ENCODE results near the gene EIF3K. TPM values are rescaled to one million over a fixed set of nuclear protein-coding genes. Genes with fewer than 3 reads are reported as not detected.

EIF3K gene
- total and polyA plus RNA-seq, 2 of the 13 experiments (the other 11 are each of a cell fraction or from before 2014, with no cell fraction given) = 179 to 258 TPM

DNA sequence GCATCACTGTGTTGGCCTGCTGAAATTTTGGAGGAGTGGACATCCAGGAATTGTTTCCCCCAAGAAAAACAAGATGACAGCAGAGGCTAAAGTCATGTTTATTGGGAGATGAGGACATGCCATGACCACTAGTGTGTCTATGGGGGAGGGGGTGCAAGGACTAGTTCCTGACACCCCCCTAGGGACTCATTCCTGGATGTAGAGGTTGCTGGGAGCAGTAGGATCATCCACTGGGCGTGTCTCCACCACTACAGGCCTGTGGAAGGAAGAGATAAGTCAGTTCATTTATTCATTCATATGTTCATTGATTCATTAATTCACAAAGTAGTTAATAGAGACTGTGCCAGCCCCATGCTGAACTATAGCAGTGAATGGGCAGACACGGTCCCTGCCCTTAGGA, 31.4 kb upstream of the EIF3K start:
- no TSS peak for BruUV-seq (replicated peaks)
- Histone ChIP-seq H3K4me2 (ENCODE audit: low read depth, low read length) (no peak overlapping the region), H3K36me3 (replicated peaks in 1 of 2; ENCODE audit: control insufficient read depth in 1 of 2, insufficient read depth in 2 of 2, low read length in 2 of 2) (no peaks in the 10 kb centered on the region), H3K4me1 (ENCODE audit: insufficient read depth, low read length) (no peaks in the 10 kb centered on the region), H3K27me3 (ENCODE audit: control insufficient read depth in 1 of 2, insufficient read depth in 2 of 2, low read length in 2 of 2) (no peaks in the 10 kb centered on the region; a peak in 2 of 5 replicates), H2AFZ (ENCODE audit: low read length) (no peak overlapping the region), H3K79me2 (ENCODE audit: insufficient read depth, low read length) (no peaks in the 10 kb centered on the region), H3K4me3 (replicated peaks in 1 of 3; ENCODE audit: insufficient read depth in 1 of 3, low read depth in 2 of 3, low read length in 3 of 3) (no peak overlapping the region), H4K20me1 (ENCODE audit: insufficient read depth, low read length) (no peaks in the 10 kb centered on the region), H3K27ac (ENCODE audit: extremely low read length, insufficient read depth, low read length) (no peak overlapping the region), H3K9ac (ENCODE audit: insufficient read depth, low read depth, low read length) (no peak overlapping the region), H3K9me3 (ENCODE audit: low read length) (no peaks in the 10 kb centered on the region)
- CTCF ChIA-PET (ENCODE audit: low intra/inter-chr PET ratio, low total read pairs) = no interaction called here
- WGBS (ENCODE audit: low lambda C conversion rate) = 0% methylated on average over 2 of the region's 2 CpGs
- POLR2A ChIA-PET = interaction anchor here (0.6 kb wide), 1 partner anchor 31 kb away, joined by 3 read pairs; the partner anchor contains the start of gene EIF3K
- TF ChIP-seq, protein P1, sequence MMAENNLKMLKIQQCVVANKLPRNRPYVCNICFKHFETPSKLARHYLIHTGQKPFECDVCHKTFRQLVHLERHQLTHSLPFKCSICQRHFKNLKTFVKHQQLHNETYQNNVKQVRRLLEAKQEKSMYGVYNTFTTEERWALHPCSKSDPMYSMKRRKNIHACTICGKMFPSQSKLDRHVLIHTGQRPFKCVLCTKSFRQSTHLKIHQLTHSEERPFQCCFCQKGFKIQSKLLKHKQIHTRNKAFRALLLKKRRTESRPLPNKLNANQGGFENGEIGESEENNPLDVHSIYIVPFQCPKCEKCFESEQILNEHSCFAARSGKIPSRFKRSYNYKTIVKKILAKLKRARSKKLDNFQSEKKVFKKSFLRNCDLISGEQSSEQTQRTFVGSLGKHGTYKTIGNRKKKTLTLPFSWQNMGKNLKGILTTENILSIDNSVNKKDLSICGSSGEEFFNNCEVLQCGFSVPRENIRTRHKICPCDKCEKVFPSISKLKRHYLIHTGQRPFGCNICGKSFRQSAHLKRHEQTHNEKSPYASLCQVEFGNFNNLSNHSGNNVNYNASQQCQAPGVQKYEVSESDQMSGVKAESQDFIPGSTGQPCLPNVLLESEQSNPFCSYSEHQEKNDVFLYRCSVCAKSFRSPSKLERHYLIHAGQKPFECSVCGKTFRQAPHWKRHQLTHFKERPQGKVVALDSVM (CRISPR knock-in tag; IDR thresholded peaks at IDR 0.05) = no peak
- TF ChIP-seq ZNF747 (CRISPR knock-in tag; IDR thresholded peaks at IDR 0.05; ENCODE audit: borderline replicate concordance) (no peak), ZNF75D (CRISPR knock-in tag; IDR thresholded peaks at IDR 0.05; ENCODE audit: borderline replicate concordance) (no peak), ZNF253 (CRISPR knock-in tag; IDR thresholded peaks at IDR 0.05; ENCODE audit: borderline replicate concordance) (no peak), ZNF776 (CRISPR knock-in tag; IDR thresholded peaks at IDR 0.05) (no peak), GTF3A (CRISPR knock-in tag; conservative IDR thresholded peaks at IDR 0.05) (no peak), SAFB2 (CRISPR knock-in tag; IDR thresholded peaks at IDR 0.05; ENCODE audit: borderline replicate concordance, low read depth) (no peak), SMAD1 (CRISPR knock-in tag; IDR thresholded peaks at IDR 0.05; ENCODE audit: borderline replicate concordance, low read depth) (no peak), ZNF563 (CRISPR knock-in tag; IDR thresholded peaks at IDR 0.05) (no peak), ZNF780A (CRISPR knock-in tag; IDR thresholded peaks at IDR 0.05) (no peak), SRSF9 (IDR thresholded peaks at IDR 0.05; ENCODE audit: borderline replicate concordance, insufficient read depth, low read depth, low read length, poor library complexity, severe bottlenecking) (no peak)
- TF ChIP-seq, protein P2, sequence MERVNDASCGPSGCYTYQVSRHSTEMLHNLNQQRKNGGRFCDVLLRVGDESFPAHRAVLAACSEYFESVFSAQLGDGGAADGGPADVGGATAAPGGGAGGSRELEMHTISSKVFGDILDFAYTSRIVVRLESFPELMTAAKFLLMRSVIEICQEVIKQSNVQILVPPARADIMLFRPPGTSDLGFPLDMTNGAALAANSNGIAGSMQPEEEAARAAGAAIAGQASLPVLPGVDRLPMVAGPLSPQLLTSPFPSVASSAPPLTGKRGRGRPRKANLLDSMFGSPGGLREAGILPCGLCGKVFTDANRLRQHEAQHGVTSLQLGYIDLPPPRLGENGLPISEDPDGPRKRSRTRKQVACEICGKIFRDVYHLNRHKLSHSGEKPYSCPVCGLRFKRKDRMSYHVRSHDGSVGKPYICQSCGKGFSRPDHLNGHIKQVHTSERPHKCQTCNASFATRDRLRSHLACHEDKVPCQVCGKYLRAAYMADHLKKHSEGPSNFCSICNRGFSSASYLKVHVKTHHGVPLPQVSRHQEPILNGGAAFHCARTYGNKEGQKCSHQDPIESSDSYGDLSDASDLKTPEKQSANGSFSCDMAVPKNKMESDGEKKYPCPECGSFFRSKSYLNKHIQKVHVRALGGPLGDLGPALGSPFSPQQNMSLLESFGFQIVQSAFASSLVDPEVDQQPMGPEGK (CRISPR knock-in tag; IDR thresholded peaks at IDR 0.05) = no peak
- TF ChIP-seq, protein P3, sequence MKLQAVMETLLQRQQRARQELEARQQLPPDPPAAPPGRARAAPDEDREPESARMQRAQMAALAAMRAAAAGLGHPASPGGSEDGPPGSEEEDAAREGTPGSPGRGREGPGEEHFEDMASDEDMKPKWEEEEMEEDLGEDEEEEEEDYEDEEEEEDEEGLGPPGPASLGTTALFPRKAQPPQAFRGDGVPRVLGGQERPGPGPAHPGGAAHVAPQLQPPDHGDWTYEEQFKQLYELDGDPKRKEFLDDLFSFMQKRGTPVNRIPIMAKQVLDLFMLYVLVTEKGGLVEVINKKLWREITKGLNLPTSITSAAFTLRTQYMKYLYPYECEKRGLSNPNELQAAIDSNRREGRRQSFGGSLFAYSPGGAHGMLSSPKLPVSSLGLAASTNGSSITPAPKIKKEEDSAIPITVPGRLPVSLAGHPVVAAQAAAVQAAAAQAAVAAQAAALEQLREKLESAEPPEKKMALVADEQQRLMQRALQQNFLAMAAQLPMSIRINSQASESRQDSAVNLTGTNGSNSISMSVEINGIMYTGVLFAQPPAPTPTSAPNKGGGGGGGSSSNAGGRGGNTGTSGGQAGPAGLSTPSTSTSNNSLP (IDR thresholded peaks at IDR 0.05; ENCODE audit: low read depth, low read length) = no peak
- TF ChIP-seq, protein P4, sequence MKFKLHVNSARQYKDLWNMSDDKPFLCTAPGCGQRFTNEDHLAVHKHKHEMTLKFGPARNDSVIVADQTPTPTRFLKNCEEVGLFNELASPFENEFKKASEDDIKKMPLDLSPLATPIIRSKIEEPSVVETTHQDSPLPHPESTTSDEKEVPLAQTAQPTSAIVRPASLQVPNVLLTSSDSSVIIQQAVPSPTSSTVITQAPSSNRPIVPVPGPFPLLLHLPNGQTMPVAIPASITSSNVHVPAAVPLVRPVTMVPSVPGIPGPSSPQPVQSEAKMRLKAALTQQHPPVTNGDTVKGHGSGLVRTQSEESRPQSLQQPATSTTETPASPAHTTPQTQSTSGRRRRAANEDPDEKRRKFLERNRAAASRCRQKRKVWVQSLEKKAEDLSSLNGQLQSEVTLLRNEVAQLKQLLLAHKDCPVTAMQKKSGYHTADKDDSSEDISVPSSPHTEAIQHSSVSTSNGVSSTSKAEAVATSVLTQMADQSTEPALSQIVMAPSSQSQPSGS (CRISPR knock-in tag; IDR thresholded peaks at IDR 0.05) = no peak
- DNase-seq (ENCODE audit: low spot score) (no peak), FAIRE-seq (no peak), ATAC-seq (no peak)
- intact Hi-C loops (cut with micrococcal nuclease; ENCODE audit: unreplicated experiment) (no loop called here), in situ Hi-C loops (cut with HindIII; ENCODE audit: extremely low pct_ligation_motif_present, low pct_unique_long_range_greater_than_20kb) (no loop called here)

All from HepG2 (cell line).